Pulmonary artery endothelial cell (primary cell): ENCODE measurements around the gene FBXL17. TPM values are rescaled to one million over a fixed set of nuclear protein-coding genes. Genes with fewer than 3 reads are reported as not detected.

ENCODE experiments used
- DNase-seq: peaks from one replicate; pipeline ENCODE4 v3.0.0-alpha.2; 2011; ENCODE audit warnings: low read depth, low spot score
- total RNA-seq: library from RNA; depleted of rRNA; stranded (reverse); fragments of >200 nt; gene quantifications from 2 replicates; pipeline ENCODE4 v1.2.3, GENCODE V29; 2014

FBXL17 gene
- total RNA-seq, 1 donor from 2014 or later: 4.6 TPM

DNA sequence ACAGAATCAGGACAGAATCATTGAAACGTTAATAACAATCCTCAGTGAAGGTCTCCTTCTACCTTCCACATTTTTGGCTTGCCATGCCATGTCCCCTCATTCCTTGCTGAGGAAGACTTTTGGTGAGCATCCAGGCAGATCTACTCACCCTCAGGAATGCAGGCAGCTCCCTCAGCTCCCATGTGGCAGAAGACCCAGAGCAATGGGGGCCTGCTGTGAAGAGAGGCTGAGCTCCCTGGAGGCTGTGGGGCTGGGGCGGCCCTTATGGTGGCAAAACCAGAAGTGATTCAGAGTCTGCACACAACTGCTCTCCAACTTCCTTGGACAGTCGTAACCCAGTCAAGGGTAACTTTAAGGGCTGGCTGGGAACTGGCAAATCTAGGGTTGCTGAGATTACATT is 463.9 kb downstream of the FBXL17 start:
- DNase-seq: no peak

DNA sequence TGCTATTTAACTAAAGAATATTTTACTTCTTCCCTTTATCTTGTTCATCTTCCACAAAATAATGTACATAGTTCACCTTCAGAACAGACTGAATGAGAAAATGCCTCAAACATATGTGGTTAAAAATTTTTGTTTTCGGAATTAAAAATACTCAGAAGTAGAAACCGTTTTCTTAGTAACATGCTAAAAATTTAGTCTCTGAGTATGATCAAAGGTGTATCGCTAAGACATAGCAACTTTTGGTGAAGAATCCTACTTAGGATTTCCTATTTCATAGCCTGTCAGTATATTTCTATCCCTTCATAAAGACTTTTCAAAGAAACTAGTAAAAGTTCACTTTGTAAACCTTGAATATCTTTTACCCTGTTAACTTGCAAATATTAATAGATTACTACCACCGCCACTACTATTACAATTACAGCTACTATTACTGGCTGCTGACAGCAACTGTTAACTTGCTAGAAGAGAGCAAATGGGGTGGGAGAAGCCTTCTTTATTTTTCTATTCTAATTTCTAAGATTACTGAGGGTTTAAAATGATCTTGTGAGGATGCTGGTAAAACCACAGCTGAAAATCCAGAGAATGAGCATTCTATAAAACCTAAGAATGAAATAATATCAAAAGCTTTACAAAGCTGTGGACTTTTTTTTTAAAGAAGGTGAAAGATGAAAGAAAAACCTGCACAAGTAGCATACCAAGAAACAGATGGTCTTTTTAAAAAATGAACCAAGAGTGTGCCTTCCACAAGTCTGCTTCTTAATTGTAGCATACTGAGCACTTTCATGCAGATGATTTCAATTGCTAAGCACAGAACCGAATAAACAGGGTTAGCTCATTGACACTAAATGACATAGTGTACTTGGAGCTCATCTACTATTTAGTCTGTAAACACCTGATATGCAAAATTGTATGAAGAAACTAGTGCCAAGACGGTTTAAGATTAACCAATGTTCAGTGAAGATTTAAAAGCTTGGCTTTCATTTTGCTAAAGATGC is 464.9 kb downstream of the FBXL17 start:
- DNase-seq: no peak

DNA sequence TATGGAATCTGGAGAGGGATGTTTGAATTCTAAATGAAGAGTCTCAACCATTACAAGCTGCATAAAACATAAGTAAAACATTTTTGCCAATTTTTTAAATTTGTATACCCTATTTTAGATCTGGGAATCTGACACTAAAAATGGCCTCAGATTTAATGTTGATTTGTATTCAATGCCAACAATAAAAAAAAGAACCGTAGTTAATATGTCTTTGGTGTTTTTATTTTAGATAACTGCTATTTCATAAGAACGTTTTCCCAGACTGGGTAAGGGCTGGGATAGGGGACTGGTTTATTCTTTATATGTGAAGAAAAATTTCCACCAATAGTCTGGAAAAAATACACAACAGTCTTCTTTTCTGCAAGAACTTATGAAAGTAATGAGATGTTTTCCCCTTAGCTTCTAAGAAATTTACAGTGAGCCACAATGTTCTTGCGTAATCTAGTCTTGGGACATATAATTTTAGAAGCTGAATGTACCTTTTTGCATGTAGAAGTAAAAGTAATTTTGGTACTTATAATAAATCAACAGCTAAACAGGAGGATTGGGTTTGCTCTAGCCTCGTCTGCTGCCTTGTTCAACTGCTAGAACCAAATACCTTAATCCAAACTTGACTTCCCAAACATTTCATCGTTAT is 466.6 kb downstream of the FBXL17 start:
- DNase-seq: no peak

DNA sequence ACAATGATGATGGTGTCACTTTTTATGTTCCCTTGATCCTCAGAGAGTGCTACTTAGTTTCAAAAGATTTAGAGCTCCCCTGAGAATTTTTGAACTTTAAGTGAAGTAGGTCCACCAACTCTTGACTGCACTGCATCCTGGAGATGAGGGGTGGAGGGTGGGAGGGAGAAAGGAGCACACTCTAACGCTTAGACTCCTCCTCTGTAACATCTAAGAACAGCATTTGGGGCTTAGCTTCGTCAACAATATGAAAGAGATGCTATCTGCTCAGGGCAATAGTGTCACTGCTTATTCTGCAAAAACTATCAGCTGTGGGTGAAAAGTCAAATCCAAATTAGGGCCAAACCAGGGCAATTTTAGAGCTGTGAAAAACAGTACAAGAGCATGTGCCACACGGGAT is 468.4 kb downstream of the FBXL17 start:
- DNase-seq: no peak

DNA sequence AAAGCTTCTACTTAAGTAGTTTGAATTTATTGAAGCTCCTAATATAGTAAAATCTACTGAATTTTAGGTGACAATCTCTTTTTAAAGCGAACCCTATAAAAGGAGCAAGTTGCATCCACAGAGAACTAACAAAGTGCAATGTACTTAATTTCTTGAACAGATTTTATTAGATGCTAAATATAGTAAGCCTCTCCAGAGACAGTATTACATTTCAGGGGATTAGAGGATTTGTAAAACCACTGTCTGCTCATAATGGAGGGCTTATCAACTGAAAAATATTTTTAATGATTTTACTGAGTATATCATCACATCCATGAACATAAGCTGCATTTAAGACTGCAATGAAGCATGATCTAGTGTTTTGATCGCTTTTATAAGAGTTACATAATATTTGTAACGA is 481.2 kb downstream of the FBXL17 start:
- DNase-seq: no peak

DNA sequence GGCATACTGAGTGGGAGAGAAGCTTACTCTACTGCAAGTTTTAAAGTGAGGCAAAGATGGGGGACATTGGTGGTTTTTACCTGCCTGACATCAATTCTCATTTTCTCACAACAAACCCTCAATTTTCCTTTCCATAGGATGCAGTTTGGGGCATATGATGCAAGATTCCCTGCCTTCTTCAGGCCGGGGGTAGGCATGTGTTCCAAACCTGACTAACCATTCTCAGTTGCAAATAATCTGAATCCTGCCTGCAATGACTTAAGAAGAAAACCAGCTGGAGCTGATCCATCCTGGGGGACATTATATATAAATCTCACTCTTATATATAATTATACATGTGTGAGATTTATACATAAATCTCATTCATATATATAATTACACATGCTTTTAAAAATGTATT is 487.5 kb downstream of the FBXL17 start:
- DNase-seq: no peak

DNA sequence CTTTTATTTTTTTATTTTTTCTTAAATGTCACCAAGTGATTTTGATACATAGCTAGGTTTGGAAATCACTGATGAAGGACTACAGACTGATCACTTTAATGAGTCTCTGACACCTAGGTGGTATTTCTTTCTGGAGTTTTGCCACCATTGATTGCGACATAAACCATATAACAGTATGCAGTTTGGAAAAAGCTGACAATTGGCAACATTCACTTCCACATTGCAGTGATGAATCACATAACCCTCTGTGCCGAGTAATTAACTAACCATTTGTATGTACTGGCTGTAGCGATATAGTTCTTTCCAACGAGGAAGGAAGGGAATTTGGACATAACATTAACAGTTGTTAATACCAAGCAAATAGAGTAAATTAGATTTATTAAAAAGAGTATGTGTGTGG is 488.3 kb downstream of the FBXL17 start:
- DNase-seq: peak; percentile 56

DNA sequence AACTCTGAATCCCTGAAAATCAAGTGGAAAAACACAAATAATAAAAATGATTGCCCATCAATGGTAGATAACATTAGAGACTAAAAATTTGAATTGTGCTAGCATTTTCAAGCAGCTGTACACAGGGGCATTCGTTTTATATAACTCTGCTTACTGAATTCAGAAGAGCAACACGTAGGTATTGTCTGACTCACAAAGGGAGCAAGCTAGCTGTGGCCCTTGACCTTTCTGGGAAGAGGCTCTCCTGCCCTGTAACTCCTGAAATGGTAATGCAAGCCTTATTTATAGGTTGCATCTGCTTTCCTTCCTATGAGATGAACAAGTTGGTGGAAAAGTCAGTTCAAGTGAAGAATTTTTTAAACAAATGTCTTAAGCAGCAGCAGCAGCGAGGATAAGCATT is 492.5 kb downstream of the FBXL17 start:
- no peak for DNase-seq

DNA sequence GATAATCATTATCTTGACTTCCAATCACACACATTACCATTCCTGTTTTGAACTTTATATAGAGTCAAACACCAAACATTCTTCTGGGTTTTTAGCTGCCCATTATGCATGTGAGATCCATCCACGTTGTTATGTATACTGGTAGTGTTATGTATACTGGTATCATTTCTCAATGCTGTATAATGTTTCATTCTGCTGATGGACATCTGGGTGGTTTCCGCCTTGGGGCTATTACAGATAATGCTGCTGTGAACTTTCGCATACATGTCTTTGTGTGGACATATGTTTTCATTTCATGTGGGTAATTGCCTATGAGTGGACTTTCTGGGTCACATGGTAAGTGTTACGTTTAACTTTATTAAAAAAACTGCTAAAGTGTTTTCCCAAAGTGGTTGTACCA is 493.4 kb downstream of the FBXL17 start:
- DNase-seq: no peak

DNA sequence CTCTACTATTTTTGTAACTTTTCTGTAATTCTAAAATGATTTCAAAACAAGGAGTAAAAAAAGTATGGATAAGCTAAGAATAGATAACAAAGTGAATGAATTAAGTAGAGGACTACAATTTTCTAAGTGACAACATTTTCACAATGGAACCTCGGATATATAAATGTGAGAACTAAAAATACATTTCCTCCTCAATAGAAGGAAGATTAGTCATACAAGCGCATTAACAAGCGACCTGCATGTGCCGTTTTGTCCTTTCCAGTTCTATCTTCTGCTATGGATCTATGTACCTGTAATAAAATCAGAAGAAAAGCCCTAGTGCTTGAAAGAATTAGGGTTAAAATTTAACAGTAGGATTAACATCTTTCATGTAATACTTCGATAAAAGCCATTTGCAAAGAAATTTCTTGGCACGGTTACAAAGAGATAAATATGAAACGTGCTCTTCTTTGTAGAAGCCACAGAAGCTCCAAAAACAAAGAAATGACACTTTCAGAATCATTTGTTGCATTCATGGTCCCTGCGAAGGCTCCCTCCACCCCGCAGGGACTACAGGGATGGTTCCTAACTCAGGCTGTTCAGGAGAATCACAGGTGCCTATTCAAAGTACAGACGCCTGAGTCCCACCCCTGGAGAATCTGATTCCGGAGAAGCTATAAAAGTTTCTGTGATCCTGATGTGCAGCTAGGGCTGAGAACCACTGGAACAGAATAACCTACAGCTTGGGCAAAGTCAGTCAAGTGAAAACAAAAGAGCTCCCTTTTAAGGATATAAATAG is 494.5 kb downstream of the FBXL17 start:
- DNase-seq: no peak

DNA sequence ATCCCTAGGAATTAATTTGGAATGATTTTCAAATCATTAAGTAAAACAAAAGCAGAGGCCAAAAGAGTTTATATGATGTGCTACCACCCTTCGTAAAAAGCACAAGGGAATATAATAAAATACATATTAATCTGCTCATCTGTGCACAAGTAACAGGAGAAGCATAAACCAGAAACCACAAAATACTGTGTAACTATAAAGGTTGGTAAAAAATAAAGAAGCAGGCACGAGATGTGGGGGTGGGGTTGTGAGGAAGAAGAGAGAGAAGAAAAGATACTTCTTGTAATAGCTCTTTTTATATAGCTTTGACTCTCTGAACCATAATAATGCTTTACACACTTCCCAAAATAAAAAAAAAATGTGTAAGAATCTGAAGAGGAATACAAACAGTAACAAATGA is 496.3 kb downstream of the FBXL17 start:
- no peak for DNase-seq

DNA sequence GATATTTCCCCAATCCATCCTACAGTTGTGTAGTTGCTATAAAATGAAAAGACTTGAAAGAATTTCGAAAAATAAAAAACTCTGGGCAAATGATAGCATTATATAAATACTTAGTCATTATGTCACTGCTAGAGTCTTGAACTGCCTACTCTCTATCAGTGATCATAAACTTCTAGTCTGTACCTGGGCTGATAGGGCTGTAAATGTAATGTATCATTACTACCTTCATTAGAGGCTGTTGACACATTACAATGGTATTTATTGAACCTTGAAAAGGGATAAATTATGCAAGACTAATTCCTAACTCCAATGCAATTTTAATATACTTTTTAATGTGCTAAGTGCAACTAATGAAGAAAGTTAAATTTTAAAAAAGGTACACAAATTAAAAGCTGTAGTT is 497.0 kb downstream of the FBXL17 start:
- no peak for DNase-seq

DNA sequence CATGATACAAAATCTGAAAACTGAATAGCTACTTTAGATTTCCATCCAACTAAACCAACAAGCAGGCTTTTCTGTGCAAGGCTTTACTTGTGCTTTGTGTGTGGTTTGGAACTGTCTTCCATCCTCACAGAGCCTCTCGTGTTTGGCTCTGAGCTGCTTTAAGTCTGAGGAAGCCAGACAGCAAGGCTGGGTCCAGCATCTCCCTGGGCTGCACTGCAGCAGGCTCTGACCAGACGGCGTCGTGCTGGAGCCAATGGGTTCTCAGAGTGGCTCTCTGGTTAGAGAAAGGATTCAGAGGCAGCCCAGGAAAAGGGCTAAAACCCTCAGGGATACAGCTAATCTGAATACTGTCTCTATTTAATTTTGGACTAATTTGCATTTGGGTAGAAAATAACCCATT is 503.2 kb downstream of the FBXL17 start:
- DNase-seq: no peak

DNA sequence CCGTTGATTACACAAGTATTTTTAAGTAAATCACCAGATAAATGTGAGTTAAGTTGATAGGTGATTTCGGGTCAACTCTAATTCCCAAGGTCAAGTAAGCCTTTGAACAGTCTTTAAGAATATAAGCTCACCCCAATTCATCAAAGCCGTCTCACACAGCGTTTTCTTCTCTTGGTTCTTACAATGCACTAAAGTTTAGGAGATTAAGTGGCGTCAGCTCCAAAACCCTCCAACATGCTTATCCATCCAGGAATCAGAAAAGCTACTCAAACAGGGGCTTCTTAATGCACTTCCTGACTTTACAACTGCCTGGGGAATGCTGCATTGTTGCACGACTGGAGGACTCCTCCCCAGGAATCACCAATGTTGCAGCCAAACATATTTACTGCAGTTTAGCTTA is 505.0 kb downstream of the FBXL17 start:
- no peak for DNase-seq

DNA sequence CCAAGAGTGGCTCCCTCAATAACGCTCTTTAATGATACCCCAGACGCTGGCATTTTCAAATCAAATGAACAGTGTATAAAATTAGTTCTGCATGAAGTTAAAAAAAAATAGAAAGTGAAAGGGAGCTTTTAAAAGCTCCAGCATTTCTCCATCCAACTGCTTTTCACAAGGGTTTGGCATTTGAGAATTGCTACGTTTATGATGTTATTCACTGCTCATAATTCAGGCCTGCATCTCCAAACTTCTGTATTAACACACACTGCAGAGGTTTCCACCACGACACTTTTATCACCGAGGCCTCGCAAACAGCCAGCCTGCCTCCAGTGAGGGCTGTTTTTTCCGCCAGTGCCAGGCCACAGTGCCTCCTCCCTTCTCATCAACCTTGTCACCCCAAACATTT is 505.6 kb downstream of the FBXL17 start:
- DNase-seq: no peak

DNA sequence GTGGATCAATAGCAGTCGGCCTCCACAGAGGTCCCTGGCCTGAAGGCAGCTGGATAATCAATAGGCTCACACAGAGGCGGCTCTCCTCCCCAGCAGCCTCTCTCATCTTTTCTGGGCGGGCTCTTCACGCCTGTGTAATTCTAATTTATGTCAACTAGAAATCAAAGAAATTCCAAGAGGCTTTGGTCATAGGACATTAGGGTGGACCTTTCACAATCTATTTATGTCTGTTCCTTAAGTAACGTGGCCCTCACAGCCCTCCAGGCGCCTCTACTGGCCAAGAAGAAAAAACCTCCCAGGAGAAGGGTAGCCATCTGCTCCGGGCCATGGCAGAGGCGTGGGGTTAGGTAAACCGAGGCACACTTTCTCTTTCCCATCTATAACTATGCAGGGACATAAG is 506.1 kb downstream of the FBXL17 start:
- no peak for DNase-seq

DNA sequence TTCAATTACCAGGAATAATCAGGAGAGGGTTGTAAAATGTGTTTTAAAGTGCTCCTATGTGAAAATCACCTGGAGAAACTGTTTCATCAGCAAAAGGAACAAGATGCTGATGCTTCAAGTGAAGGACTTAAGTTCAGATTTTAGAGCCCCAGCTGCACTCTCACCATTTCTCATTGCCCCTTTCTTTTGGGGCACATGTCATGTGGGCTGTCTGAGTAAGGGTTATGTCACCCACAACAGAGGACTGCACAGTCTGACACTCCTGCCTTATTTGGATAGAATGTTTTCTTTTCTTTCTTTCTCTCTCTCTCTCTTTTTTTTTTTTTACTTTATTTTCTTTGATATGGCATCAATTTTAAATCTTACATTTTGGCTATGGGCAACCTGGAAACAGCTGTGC is 507.1 kb downstream of the FBXL17 start:
- DNase-seq: no peak

DNA sequence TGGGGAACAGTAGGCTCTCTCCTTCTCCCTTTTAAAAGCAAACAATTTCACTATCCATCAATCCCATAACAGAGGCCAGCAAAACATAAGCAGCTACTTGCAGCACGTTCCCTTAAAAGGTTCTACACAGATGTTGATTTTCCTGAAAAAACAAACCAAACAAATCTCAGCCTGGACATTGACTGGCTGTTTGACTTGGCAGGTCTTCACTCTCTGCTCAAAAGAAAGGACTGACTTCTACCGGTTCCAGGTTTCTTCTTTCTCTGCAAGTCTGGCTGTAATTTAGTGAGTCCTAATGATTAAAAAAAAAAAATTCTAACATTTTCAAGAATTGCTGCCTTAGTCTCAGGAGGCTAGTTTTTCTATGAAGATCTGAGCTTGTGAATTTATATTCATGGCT is 508.0 kb downstream of the FBXL17 start:
- DNase-seq: no peak

DNA sequence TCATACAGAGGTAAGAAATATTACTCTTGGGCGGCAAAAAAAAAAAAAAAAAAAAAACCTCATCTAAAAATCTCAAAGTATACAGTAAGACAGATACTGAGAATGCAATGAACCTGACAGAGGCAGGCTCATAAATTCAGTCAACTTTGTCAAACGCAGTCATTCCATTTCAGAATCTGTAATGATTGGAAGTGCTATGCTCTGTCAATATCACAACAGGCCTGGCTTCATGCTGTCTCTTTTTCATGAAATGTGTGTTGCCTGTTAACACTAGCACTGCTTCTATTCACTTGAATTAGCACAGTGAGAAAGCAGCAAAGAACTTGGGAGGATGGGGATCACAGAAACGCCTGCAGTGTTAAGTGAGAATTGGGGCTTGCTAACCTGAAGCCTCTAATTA is 510.9 kb downstream of the FBXL17 start:
- no peak for DNase-seq

DNA sequence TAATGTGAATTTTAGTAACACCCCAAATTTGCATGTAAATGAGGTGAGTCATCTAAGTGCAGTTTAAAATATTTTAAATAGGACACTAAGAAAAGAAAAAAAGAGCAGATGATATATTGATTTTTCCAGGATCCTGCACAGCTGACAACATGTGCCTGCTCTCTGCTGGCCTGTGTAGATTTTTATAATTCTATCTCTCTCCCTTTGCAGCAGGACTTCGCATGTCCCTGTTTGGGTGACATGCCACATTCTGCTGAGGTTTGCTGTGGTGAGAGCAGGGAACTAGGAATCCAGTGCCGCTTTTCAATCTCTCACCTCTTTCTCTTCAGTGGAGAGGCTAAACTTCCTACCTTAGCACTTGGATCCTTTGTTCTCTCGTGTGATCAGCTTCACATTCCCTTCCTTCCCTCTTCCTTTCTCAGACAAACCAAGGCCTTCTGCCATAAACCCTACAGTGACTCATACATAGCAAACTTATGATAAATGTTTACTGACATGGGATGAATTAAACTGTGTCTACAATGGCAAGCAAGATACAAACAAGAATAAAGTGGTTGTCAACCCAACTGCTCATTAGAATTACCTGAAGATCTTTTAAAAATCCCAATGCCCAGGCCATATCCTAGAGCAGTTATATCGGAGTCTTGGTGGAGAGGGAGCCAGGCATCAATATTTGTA is 512.3 kb downstream of the FBXL17 start:
- peak; percentile 43 for DNase-seq

DNA sequence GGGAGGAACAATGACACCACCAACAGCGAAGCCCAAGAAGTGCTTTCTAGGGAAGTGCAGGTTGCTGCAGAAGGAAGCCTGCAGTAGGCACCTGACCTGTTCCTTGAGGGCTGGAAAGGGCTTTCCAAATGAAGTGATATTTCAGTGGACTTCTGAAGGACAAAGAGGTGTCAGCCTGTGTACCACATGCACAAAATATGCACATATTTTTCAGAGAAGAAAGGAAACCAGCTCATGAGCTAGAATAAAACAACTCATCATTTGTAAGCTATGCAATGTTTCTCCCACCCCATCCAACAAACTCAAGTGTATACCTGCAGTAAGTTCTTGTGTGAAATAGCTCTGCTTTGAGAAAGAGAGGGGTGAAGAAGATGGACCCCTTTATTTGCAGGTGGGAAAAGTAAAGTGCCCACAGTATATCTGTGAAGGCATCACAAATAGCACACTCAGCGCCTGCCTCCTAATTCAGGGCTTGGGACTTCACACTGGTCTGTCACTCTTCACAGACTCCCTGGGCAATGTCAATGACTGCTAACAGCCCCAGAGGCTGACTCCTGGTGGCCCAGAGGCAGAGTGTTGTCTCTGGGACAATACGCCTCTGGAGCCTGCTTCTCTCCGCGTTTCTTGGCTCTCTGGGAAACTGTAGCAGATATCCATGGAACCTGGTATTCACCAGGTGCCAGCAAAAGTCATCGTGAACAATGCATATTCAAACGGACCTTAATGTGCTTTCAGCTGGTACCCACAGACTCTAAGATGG is 513.1 kb downstream of the FBXL17 start:
- no peak for DNase-seq
